HepG2 (cell line): Measurements from ENCODE around the gene USP2. TPM values are rescaled to one million over a fixed set of nuclear protein-coding genes. Genes with fewer than 3 reads are reported as not detected.

Experiments used
- ATF6 ChIP-seq: sonication (generic); formaldehyde crosslinking; conservative IDR thresholded peaks from 2 replicates; pipeline ENCODE4 v1.4.0; 2020; ENCODE audit warnings: missing genetic modification reagents
- DR1 ChIP-seq: sonication (generic); formaldehyde crosslinking; IDR thresholded peaks from 2 replicates; pipeline ENCODE4 v1.8.0; 2021; ENCODE audit warnings: mild to moderate bottlenecking, missing genetic modification reagents, inconsistent platforms
- FOXA1 ChIP-seq, 2 experiments: fragments of 450-650 bp in 1 of 2; sonication (generic) in 1 of 2; formaldehyde crosslinking in 1 of 2; IDR thresholded peaks; 2 replicates each; pipeline versions ENCODE4 v1.4.0 to v1.6.1; 2016 to 2020; ENCODE audit warnings: missing genetic modification reagents in 1 of 2
- FOXJ3 ChIP-seq: sonication (generic); formaldehyde crosslinking; IDR thresholded peaks from 2 replicates; pipeline ENCODE4 v1.4.0; 2020; ENCODE audit warnings: missing genetic modification reagents, mild to moderate bottlenecking, borderline replicate concordance
- HNF1B ChIP-seq: sonication (generic); formaldehyde crosslinking; IDR thresholded peaks from 2 replicates; pipeline ENCODE4 v1.5.1; 2020; ENCODE audit warnings: mild to moderate bottlenecking, moderate library complexity, missing genetic modification reagents
- HOXA5 ChIP-seq: sonication (generic); formaldehyde crosslinking; IDR thresholded peaks from 2 replicates; pipeline ENCODE4 v1.4.0; 2020; ENCODE audit warnings: missing genetic modification reagents
- MEF2D ChIP-seq: sonication (generic); formaldehyde crosslinking; IDR thresholded peaks from 2 replicates; pipeline ENCODE4 v1.5.1; 2020; ENCODE audit warnings: mild to moderate bottlenecking, missing genetic modification reagents
- MXD4 ChIP-seq: IDR thresholded peaks from 2 replicates; pipeline ENCODE4 v1.6.1; 2016; ENCODE audit warnings: mild to moderate bottlenecking, missing biosample characterization, missing genetic modification reagents
- PAWR ChIP-seq: sonication (generic); formaldehyde crosslinking; IDR thresholded peaks from 2 replicates; pipeline ENCODE4 v1.4.0; 2020; ENCODE audit warnings: missing genetic modification reagents, mild to moderate bottlenecking, borderline replicate concordance
- STAT5B ChIP-seq: sonication (generic); formaldehyde crosslinking; IDR thresholded peaks from 2 replicates; pipeline ENCODE4 v1.4.0; 2020; ENCODE audit warnings: missing genetic modification reagents
- TAF15 ChIP-seq: fragments of 200-400 bp; formaldehyde crosslinking; IDR thresholded peaks from one replicate; pipeline ENCODE4 v1.6.1; 2018; ENCODE audit warnings: mild to moderate bottlenecking, low read depth, low read length; ENCODE audit not compliant: poor library complexity, severe bottlenecking
- TBX3 ChIP-seq: fragments of 450-650 bp; IDR thresholded peaks from 2 replicates; pipeline ENCODE4 v1.6.1; 2017; ENCODE audit warnings: antibody characterized with exemption, mild to moderate bottlenecking, inconsistent platforms, borderline replicate concordance
- THAP7 ChIP-seq: sonication (generic); formaldehyde crosslinking; IDR thresholded peaks from 2 replicates; pipeline ENCODE4 v1.8.1; 2023; ENCODE audit warnings: mild to moderate bottlenecking, missing genetic modification reagents
- ZBTB44 ChIP-seq: sonication (generic); formaldehyde crosslinking; IDR thresholded peaks from 2 replicates; pipeline ENCODE4 v1.4.0; 2020; ENCODE audit warnings: missing genetic modification reagents
- ZNF253 ChIP-seq: sonication (generic); formaldehyde crosslinking; IDR thresholded peaks from 2 replicates; pipeline ENCODE4 v1.8.0; 2022; ENCODE audit warnings: mild to moderate bottlenecking, missing genetic modification reagents, borderline replicate concordance
- ZNF687 ChIP-seq: sonication (generic); formaldehyde crosslinking; IDR thresholded peaks from 2 replicates; pipeline ENCODE4 v1.5.1; 2020; ENCODE audit warnings: mild to moderate bottlenecking, missing genetic modification reagents, moderate library complexity
- ZNF776 ChIP-seq: sonication (generic); formaldehyde crosslinking; IDR thresholded peaks from 2 replicates; pipeline ENCODE4 v1.4.0; 2020; ENCODE audit warnings: mild to moderate bottlenecking, missing genetic modification reagents
- ZNF788 ChIP-seq: sonication (generic); formaldehyde crosslinking; IDR thresholded peaks from 2 replicates; pipeline ENCODE4 v1.5.0; 2020; ENCODE audit warnings: mild to moderate bottlenecking, missing genetic modification reagents, borderline replicate concordance
- polyA plus RNA-seq, 8 experiments: library from polyadenylated mRNA; depleted of rRNA in 3 of 8; stranded (reverse) in 7 of 8; unstranded in 1 of 8; fragments of >200 nt; fragmentation: Illumina TruSeq in 4 of 8; extraction: Trizol in 4 of 8; gene quantifications; 2 replicates each; pipeline versions ENCODE4 v1.2.1 to v1.2.3, GENCODE V29; 2011 to 2016; ENCODE audit warnings: low read depth in 4 of 8, missing spikeins in 1 of 8, mixed read lengths in 1 of 8; ENCODE audit not compliant: insufficient read depth in 1 of 8
- total RNA-seq, 5 experiments: library from RNA; depleted of rRNA; stranded (reverse); fragments of >200 nt; fragmentation: Illumina TruSeq; extraction: Trizol; gene quantifications; 2 replicates each; pipeline ENCODE4 v1.2.3, GENCODE V29; 2016; ENCODE audit warnings: low read depth in 1 of 5

The USP2 gene
- total and polyA plus RNA-seq, 2 of the 13 experiments (the other 11 are each of a cell fraction or from before 2014, with no cell fraction given): 2.5 to 6.0 TPM

- 0 out of 2 replicates have a peak, but pooled peaks have one; percentile 19 for TF ChIP-seq DR1 (CRISPR knock-in tag)
- no peak for TF ChIP-seq ZBTB44 (CRISPR knock-in tag)
- no peak for TF ChIP-seq STAT5B (CRISPR knock-in tag)
- peak; percentile 55; the same call in 1 of the 2 replicates for TF ChIP-seq ZNF776 (CRISPR knock-in tag)
- no peak for TF ChIP-seq MEF2D (CRISPR knock-in tag)
- peak; percentile 70 for TF ChIP-seq ZNF687
- TF ChIP-seq THAP7: no peak
- TF ChIP-seq TAF15: no peak
- no peak for TF ChIP-seq ZNF253
- no peak for TF ChIP-seq TBX3
- TF ChIP-seq FOXJ3 (CRISPR knock-in tag): no peak
- no peak for TF ChIP-seq ATF6
- TF ChIP-seq FOXA1 (IDR thresholded peaks at IDR 0.05): no peak
- TF ChIP-seq FOXA1 (CRISPR knock-in tag; IDR thresholded peaks at IDR 0.05): no peak
- TF ChIP-seq PAWR (CRISPR knock-in tag): no peak
- no peak for TF ChIP-seq ZNF788 (CRISPR knock-in tag)
- TF ChIP-seq HNF1B: no peak
- no peak for TF ChIP-seq HOXA5 (CRISPR knock-in tag)
- peak; percentile 35; the same call in 1 of the 2 replicates for TF ChIP-seq MXD4
Observed at GRCh38 chr11:119339589-119340334, 41.7 kb downstream of the USP2 start (continued).
